RWPE1 (cell line): ENCODE data around the gene MDGA2.
"Not testable (repeated sequence)": the region's sequence is repeated elsewhere in the genome, so short reads cannot be mapped to it uniquely, and the experiment has no call there.

ENCODE experiments used
- CTCF ChIA-PET: fragments of 350-600 bp; sonication (Branson Sonifier 250); formaldehyde crosslinking; extraction: SDS; loops from one replicate; lab custom pipeline; 2021; lab: Yijun Ruan, JAX
- POLR2A ChIA-PET: fragments of 400-600 bp; formaldehyde crosslinking; extraction: SDS; loops from one replicate; lab custom pipeline; 2020; ENCODE audit warnings: antibody characterized with exemption; ENCODE audit not compliant: low non-redundant PET; lab: Yijun Ruan, JAX
- DNase-seq: peaks from one replicate; pipeline ENCODE4 v3.0.0; 2012; ENCODE audit warnings: low spot score
- H3K27ac ChIP-seq: fragments of 450-650 bp; 2 replicates; pipeline ENCODE4 v1.5.1; 2017
- TF ChIP-seq, protein P1 (sequence below): fragments of 450-650 bp; conservative IDR thresholded peaks from 2 replicates; pipeline ENCODE4 v1.5.1; 2017; ENCODE audit warnings: low read depth, mild to moderate bottlenecking

Gene MDGA2

DNA sequence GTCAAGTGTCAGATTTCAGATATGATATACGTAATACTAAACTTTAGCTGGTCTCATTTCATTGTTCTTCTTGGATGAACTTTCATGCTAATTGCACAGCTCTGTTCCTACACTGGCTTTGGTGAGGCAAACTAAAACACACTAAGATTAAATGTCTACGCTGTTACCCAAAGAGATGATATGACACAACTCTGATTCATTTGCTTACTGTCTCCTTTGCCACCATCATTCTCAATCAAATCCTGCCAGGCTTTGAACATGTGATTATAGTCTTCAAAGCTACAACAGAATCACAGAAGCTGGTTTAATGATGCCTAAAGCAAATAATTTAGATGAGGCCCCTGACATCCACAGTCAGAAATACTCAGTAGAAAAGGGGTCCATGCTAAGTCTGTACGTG, 37.7 kb downstream of the MDGA2 start:
- TF ChIP-seq, protein P1, sequence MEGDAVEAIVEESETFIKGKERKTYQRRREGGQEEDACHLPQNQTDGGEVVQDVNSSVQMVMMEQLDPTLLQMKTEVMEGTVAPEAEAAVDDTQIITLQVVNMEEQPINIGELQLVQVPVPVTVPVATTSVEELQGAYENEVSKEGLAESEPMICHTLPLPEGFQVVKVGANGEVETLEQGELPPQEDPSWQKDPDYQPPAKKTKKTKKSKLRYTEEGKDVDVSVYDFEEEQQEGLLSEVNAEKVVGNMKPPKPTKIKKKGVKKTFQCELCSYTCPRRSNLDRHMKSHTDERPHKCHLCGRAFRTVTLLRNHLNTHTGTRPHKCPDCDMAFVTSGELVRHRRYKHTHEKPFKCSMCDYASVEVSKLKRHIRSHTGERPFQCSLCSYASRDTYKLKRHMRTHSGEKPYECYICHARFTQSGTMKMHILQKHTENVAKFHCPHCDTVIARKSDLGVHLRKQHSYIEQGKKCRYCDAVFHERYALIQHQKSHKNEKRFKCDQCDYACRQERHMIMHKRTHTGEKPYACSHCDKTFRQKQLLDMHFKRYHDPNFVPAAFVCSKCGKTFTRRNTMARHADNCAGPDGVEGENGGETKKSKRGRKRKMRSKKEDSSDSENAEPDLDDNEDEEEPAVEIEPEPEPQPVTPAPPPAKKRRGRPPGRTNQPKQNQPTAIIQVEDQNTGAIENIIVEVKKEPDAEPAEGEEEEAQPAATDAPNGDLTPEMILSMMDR = no peak
- DNase-seq = no peak
- H3K27ac ChIP-seq = no peak overlapping the region
- POLR2A ChIA-PET = no interaction called here
- CTCF ChIA-PET = no interaction called here

DNA sequence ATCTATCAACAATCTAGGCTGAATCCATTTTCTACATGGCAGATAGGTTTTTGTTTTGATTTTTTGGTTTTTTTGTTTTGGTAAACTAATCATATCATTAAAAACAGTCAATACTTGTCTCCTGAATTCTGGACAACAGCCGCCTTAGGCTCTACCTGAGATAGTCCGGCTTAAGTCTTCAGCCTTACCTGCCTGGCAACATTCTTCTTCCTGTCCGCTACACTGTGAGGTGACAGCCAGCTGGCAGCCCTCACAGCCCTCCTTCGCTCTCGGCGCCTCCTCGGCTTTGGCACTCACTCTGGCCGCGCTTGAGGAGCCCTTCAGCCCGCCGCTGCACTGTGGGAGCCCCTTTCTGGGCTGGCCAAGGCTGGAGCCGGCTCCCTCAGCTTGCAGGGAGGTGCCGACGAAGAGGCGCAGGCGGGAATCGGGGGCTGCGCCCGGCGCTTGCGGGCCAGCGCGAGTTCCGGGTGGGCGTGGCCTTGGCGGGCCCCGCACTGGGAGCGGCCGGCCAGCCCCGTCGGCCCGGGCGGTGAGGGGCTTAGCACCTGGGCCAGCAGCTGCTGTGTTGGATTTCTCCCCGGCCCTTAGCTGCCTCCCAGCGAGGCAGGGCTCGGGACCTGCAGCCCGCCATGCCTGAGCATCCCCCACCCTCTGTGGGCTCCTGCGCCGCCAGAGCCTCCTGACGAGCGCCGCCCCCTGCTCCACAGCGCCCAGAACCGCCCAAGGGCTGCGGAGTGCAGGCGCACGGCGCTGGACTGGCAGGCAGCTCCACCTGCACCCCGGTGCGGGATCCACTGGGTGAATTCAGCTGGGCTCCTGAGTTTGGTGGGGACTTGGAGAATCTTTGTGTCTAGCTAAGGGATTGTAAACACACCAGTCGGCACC, 49.0 kb downstream of the MDGA2 start:
- ChIA-PET POLR2A (no interaction called here), CTCF (interaction anchor here (0.8 kb wide), 1 partner anchor 313 kb away, joined by 4 read pairs; no protein-coding TSS in a partner anchor)
- no peak overlapping the region for H3K27ac ChIP-seq
- TF ChIP-seq, protein P1 = no peak
- no peak for DNase-seq

DNA sequence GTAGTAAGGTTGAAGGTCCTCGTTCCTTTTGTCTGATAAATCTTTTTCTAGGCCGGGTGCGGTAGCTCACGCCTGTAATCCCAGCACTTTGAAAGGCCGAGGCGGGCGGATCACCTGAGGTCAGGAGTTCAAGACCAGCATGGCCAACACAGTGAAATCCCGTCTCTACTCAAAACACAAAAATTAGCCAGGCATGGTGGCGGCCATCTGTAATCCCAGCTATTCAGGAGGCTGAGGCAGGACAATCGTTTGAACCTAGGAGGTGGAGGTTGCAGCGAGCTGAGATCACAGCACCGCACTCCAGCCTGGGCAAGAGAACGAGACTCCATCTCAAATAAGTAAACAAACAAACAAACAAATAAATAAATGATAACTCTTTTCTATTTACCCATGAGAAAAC, 51.3 kb downstream of the MDGA2 start:
- CTCF ChIA-PET, H3K27ac ChIP-seq, DNase-seq, POLR2A ChIA-PET: not testable (repeated sequence)

DNA sequence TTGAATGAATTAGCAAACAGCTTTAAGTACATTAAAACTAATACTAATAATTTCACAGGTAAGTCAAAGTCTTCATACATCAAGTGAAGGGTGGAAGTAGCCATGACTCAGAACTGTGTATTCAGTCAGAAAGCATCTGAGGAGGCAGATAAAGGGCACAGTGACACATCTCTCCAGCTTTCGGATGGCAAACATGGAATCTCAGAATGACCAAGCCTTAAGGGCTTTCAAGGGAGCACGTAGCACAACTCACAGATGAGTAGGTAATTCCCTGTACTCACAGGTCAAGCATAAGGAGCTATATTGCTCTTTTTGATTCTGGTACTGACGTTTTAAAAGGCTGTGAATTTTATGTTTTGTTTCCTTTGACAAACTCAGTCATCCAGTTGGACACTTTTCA, 56.0 kb downstream of the MDGA2 start:
- POLR2A ChIA-PET = no interaction called here
- TF ChIP-seq, protein P1 = no peak
- no peak overlapping the region for H3K27ac ChIP-seq
- no peak for DNase-seq
- CTCF ChIA-PET = interaction anchor here (0.6 kb wide), 1 partner anchor 387 kb away, joined by 3 read pairs; no protein-coding TSS in a partner anchor

DNA sequence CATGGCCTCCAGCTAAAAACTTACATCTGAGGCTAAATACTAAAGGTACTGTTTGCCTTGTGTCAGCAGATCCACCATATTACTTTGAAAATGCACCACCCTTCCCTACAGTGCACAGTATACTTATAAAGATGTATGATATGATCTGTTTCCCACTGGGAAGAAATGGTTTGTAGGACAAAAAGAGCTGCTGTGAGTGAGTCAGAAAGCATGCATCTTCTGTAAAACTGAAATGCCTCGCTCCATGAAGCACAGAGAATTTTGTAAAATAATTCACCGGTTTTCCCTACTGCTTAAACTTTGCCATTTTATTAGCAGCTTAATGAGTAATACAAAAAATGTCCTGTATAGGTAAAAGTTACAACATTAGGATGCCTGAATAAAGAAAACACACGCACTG, 68.8 kb downstream of the MDGA2 start:
- TF ChIP-seq, protein P1 = no peak
- DNase-seq = no peak
- no peak overlapping the region for H3K27ac ChIP-seq
- ChIA-PET POLR2A (no interaction called here), CTCF (no interaction called here)

DNA sequence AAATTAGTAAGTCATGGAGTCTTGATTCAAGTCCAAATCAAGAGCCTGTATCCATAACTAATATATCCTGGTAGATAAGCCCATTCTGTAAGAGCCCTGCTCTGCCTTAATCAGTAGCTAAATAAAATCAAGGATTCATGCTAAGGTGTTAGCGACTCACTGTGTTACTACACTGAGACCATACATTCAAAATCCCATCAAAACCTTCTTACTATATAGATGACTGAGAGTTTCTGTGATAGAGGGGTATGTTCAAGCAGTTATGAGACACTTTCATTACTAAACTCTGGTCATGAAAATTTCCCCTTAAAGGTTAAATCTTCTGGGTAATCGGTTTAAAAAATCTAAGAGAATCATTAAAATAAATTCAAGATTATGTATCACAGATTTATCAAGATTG, 78.5 kb downstream of the MDGA2 start:
- H3K27ac ChIP-seq = no peak overlapping the region
- no peak for DNase-seq
- TF ChIP-seq, protein P1 = no peak
- CTCF ChIA-PET = no interaction called here
- POLR2A ChIA-PET = no interaction called here

DNA sequence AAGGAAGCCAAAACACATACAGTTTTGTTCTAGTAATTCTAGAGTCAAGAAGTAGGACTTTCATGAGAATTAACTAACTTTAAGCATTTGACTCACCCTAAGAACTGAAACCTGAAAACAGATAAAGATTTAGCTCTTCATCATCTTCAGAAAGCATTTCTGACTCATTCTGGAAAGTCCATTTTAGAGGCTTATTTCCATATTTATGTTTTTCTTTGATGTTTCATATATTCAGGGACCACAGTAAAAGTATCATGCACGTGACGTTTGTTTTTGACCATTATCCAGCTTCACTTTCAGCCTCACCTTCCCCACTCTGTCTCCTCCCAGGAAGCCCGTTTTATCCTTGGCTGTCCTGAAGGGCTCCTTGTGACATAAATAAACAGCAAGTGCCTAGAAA, 79.2 kb downstream of the MDGA2 start:
- DNase-seq = no peak
- CTCF ChIA-PET = no interaction called here

More for the DNA sequence above, 79.2 kb downstream of the MDGA2 start:
- TF ChIP-seq, protein P1 = no peak
- POLR2A ChIA-PET = no interaction called here
- no peak overlapping the region for H3K27ac ChIP-seq
